ENCODE data around the gene CSDE1.
"Not testable (repeated sequence)": the region's sequence is repeated elsewhere in the genome, so short reads cannot be mapped to it uniquely, and the experiment has no call there.

DNA sequence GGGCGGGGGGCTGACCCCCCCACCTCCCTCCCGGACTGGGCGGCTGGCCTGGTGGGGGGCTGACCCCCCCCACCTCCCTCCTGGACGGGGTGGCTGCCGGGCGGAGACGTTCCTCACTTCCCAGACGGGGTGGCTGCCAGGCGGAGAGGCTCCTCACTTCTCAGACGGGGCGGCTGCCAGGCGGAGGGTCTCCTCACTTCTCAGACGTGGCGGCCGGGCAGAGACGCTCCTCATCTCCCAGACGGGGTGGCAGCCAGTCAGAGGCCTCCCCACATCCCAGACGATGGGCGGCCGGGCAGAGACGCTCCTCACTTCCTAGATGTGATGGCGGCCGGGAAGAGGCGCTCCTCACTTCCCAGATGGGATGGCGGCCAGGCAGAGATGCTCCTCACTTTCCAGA is 32.8 kb upstream of the CSDE1 start:
- TF ChIP-seq, protein P1, sequence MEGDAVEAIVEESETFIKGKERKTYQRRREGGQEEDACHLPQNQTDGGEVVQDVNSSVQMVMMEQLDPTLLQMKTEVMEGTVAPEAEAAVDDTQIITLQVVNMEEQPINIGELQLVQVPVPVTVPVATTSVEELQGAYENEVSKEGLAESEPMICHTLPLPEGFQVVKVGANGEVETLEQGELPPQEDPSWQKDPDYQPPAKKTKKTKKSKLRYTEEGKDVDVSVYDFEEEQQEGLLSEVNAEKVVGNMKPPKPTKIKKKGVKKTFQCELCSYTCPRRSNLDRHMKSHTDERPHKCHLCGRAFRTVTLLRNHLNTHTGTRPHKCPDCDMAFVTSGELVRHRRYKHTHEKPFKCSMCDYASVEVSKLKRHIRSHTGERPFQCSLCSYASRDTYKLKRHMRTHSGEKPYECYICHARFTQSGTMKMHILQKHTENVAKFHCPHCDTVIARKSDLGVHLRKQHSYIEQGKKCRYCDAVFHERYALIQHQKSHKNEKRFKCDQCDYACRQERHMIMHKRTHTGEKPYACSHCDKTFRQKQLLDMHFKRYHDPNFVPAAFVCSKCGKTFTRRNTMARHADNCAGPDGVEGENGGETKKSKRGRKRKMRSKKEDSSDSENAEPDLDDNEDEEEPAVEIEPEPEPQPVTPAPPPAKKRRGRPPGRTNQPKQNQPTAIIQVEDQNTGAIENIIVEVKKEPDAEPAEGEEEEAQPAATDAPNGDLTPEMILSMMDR (conservative IDR thresholded peaks at IDR 0.05; ENCODE audit: low read depth, low read length) = not testable (repeated sequence)
- not testable (repeated sequence) for TF ChIP-seq EZH2 (IDR thresholded peaks at IDR 0.05; ENCODE audit: borderline replicate concordance, low read depth, low read length, poor library complexity, severe bottlenecking)

All from A673 (cell line).